Activated T-cell treated with anti-CD3 and anti-CD28 coated beads for 24 hours (primary cell): ENCODE measurements around the gene PRKAG1.
A peak's percentile ranks its signal among the peaks of the same experiment; 100 is the strongest.

ENCODE experiments used
- DNase-seq: peaks from one replicate; pipeline ENCODE4 v3.0.0-alpha.2; 2020; ENCODE audit warnings: low read depth

Gene PRKAG1

DNA sequence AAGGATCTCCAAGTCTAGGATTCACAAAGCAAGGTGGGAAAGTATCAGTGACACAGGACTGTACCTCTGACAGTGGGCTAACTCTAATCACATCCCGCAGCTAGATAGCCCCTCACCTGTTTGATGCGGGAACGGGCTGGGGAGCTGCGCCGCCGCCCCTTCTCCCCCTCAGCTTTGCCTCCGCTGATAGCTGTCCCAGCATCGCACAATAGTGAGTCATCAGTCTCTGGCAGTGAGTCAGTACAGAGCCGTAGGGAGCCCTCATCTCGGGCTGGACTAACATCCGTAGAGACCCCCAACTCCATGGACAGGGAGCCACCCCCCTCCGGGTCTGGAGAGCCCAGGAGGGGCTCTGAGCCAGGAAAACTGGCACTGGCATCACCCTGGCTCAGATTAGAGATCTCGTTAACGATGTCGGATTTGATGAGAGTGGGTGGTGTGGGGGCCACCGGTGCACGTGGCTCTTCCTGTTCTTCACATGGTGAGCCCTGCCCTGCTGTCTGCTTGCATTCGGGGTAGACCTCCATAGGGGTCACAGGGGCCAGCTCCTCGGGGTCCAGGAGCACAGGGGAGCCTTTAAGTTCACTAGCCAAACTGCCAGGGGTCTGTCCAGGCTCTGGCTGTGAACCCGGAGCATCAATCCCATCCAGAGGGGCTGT is 31.1 kb upstream of the PRKAG1 start:
- DNase-seq, result no peak

GRCh38 chr12:49048953-49049352 is 30.4 kb upstream of the PRKAG1 start:
- no peak for DNase-seq

- DNase-seq, result no peak
Measured at GRCh38 chr12:49046129-49046895, 27.7 kb upstream of the PRKAG1 start.

- DNase-seq, result no peak
Measured at GRCh38 chr12:49044660-49045059, 26.1 kb upstream of the PRKAG1 start.

GRCh38 chr12:49043856-49044258 is 25.3 kb upstream of the PRKAG1 start:
- peak; percentile 60 for DNase-seq

DNA sequence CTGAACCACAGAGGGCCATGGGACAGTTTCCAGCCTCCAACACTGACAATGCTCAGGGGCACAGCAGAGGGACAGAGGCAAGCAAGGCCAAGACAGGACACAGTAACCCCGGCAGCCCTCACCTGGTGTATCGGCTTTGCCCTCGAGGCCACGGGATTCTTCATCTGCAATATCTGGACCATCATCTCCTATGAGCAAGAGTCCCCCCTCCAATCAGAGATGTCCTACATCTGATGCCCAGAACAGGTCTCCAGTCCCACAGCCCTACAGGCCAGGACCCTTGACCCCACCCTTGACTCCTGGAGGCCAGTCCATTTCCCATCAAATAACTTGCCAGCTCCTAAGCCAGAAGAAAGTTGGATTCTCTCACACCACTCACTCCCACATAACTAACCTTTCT is 24.7 kb upstream of the PRKAG1 start:
- DNase-seq, result no peak

- no peak for DNase-seq
Measured at GRCh38 chr12:49041881-49042484, 23.4 kb upstream of the PRKAG1 start.

DNA sequence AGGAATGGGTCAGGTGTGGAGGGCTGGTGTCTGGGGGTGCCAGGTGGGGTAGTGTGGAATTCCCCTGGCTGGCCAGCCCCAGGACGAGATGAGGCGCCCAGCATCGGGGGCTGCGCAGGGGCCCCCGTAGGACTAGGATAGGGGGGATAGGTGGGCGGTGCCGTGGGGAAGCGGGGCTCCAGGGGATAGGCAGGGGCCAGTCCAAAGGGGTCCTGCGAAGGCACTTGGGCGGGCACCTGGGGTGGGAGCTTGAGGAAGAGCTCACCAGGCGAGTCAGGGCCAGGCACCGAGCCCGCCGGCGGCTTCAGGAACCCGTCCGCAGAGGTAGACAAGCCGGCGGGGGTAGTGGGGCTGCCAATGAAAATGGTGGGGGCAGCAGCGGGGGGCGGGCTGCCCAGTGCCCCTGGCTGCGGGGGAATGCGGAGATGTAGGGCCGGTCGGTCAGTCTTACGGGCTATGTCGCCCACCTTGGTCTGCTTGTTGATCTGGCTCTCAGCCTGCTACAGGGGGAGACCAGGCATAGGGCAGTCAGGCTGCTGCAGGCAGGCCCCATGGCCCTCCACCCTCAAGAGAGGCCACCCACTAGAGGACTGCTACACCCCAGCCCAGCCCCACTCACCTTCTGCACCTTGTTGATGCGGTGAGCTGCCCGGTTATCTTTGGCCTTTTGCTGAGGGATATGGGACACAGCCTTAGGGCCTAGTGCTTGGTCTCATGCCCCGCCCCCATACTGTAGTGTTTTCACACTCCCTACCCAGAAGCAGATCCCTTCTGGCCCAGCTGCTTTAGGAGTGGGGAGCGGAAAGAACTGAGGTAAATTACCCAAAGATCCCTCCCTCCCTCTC is 22.7 kb upstream of the PRKAG1 start:
- DNase-seq, result no peak

GRCh38 chr12:49040364-49040855 is 21.8 kb upstream of the PRKAG1 start:
- no peak for DNase-seq

- DNase-seq, result no peak
Measured at GRCh38 chr12:49039421-49040363, 21.1 kb upstream of the PRKAG1 start.

DNA sequence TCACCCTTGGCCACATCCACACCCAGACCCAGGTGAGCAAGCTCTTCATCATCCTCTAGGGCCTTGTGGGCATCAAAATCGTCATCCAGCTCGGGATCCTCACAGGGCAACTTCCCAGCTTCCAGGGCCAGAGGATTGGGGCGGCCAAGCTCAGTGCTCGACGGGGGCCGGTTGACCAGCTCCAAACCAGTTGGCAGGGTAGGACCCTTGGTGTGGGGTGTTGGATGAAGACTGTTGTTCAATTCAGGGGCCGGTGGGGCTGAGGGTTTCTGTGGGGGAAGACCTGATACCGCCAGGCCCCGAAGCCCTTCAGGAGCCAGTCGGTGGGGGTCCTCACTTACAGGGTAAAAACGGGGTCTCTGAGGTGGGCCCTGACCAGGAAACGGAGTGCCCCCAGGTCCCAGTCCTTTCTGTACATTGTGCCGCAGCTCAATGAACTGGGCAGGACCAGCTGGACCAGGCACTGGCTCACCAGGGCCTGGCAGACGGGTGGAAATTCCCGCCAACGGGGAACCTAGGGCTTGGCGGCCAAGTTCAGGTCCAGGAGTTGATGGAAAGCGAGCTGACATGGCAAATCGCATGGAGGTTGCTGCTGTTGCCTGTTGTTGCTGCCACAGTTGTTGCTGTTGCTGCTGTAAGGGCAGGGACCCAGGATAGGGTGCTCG is 19.8 kb upstream of the PRKAG1 start:
- DNase-seq, result no peak

GRCh38 chr12:49037947-49038237 is 19.3 kb upstream of the PRKAG1 start:
- DNase-seq, result no peak

DNA sequence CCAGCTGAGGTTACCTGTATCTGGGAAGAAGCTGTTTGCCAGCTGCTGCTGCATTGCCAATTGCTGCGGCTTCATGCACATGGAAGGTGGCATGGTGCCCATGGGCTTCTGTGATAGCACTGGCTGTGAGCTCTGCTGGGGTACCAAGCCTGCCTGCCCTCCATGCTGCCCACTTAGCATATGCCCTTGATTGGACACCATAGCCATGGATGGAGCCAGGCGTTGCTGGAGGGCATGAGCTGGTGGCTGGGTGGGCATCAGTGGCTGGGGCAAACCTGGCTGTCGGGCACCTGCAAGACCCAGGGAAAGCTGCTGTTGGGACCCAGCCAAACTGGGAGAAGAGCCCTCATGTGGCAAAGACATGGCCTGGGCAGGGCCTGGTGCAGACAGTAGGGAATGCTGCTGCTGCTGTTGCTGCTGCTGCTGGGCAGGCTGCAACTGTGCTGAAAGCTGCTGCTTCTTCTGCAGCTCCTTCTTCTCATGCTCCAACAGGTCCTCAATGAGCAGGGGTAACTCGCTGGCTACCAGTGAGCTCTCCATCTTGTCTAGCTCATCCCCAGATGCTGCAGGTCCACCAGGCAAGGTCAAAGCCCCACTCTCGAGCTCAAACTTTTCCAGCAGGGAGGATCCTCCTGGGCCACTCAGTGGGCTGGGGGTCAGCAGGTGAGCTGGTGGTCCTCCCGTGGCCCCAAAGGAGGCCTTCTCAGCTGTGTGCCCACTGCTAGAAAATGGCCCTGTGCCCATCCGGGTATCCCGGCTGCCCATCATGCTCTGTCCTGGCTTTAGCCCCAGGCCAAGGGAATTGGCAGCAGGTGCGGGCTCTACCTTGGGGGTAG is 18.8 kb upstream of the PRKAG1 start:
- no peak for DNase-seq

DNA sequence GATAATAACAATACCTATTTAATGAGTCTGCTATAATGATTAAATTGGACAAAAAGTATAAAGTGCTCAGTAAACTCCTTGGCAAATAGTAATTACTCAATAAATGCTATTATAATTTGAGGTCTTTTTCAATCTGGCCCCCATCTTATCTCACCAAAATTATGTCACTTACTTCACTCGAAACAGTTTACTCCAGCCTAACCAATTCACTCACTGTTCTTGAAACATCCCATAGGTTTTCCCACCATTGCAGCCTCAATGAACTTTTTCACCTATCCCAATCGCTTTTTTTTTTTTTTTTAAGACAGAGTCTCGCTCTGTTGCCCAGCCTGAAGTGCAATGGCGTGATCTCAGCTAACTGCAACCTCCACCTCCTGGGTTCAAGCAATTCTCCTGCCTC is 17.5 kb upstream of the PRKAG1 start:
- DNase-seq, result no peak

- no peak for DNase-seq
Measured at GRCh38 chr12:49034286-49034622, 15.7 kb upstream of the PRKAG1 start.

DNA sequence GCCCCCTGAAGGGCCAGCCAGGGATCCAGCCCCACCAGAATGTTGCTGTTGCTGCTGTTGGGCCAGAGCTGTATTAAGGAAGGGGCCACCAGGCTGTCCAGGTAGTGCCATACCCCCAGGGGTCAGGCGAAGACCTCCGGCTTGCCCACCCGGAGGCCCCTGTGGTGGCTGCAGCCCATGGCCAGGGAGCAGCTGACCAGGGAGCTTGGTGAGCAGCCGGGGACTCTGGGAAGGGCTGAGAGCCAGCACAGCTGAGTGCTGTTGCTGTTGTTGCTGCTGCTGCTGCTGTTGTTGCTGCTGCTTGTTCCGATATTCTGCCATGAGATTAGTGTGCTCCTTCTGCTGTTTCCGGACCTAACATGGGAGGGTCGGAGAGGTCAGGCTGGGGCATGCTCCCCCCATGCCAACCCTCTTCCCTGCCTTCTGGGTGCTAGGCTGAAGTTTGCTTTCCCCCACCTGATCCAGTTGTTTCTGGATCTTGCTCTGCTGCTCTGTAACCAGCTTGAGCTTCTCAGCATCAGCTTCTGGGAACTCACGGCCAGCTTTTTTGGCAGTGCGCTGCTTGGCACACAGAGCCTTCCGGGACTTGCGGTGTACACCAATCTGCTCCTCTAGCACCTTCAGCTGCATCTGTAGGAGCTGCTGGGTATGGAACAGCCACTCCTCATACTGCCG is 15.2 kb upstream of the PRKAG1 start:
- no peak for DNase-seq

GRCh38 chr12:49032679-49033447 is 14.3 kb upstream of the PRKAG1 start:
- no peak for DNase-seq

GRCh38 chr12:49032276-49032675 is 13.7 kb upstream of the PRKAG1 start:
- no peak for DNase-seq
